ENCODE data around the gene TMEM203. TPM values are rescaled to one million over a fixed set of nuclear protein-coding genes. Genes with fewer than 3 reads are reported as not detected.
A peak's percentile ranks its signal among the peaks of the same experiment; 100 is the strongest.
"Not testable (repeated sequence)": the region's sequence is repeated elsewhere in the genome, so short reads cannot be mapped to it uniquely, and the experiment has no call there.

Gene TMEM203
- total and polyA plus RNA-seq, 8 donors: 9.7 to 22.8 (median 13.7) TPM

DNA sequence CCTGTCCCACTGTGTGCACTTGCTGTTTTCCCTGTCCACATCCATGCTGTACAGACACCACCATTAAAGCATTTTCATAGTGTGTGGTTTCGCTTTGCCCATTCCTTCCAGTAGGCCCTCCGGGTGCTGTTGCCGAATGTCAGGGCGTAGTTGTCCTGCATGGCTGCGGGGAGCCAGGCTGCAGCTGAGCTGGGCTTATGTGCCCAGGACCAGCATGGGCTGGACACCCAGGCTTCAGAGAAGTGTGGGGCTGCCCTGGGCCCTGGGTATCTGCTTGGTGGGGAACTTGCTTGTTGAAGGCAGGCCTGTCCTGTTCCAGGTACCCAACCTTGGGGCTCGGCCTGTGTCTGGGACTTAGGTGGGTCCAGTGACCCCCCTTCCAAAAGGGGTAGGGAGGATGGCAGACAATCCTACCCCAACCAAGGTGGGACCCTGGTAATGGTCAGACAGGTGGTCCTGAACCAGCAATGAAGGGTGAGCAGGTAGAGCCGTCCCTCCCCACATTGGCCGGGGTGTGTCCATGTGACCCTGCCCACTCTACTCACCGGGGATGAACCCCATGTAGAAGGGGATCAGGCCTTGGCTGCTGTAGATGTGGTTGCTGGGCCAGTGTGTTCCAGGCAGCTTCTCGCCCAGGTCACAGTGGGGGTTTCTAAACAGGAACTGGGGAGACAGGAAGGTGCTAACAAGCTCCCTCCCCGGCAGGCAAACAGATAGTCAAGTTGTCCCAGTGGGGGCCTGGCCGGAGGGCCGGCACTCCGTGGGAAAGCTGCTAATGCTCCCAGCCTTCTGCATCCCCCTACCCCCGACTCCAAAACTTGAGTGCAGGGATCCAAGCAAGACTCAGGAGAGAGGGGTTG lies 38.4 kb upstream of the TMEM203 start:
- TF ChIP-seq, protein P1, sequence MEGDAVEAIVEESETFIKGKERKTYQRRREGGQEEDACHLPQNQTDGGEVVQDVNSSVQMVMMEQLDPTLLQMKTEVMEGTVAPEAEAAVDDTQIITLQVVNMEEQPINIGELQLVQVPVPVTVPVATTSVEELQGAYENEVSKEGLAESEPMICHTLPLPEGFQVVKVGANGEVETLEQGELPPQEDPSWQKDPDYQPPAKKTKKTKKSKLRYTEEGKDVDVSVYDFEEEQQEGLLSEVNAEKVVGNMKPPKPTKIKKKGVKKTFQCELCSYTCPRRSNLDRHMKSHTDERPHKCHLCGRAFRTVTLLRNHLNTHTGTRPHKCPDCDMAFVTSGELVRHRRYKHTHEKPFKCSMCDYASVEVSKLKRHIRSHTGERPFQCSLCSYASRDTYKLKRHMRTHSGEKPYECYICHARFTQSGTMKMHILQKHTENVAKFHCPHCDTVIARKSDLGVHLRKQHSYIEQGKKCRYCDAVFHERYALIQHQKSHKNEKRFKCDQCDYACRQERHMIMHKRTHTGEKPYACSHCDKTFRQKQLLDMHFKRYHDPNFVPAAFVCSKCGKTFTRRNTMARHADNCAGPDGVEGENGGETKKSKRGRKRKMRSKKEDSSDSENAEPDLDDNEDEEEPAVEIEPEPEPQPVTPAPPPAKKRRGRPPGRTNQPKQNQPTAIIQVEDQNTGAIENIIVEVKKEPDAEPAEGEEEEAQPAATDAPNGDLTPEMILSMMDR (IDR thresholded peaks at IDR 0.05): no peak
- intact Hi-C loops (cut with DNase I): no loop called here
- H3K4me1 ChIP-seq: peaks cover 0 to 23% (median 18%) of the 10 kb centered on the region in 3 donors
- peak in 3 of 6 donors; percentile 43 to 76 (median 50) for DNase-seq
- no peaks in the 10 kb centered on the region for H3K27me3 ChIP-seq
- peak overlapping the region in 2 of 4 donors; percentile 97 for H3K4me3 ChIP-seq
- no peak for FAIRE-seq
- peaks cover 7 to 11% (median 8%) of the 10 kb centered on the region in 3 donors for H3K36me3 ChIP-seq
- no peaks in the 10 kb centered on the region for H3K9me3 ChIP-seq
- no peak overlapping the region for H3K27ac ChIP-seq
- ATAC-seq: no peak
- 49 to 53% methylated on average over 15 of the region's 15 CpGs for WGBS, 2 donors

DNA sequence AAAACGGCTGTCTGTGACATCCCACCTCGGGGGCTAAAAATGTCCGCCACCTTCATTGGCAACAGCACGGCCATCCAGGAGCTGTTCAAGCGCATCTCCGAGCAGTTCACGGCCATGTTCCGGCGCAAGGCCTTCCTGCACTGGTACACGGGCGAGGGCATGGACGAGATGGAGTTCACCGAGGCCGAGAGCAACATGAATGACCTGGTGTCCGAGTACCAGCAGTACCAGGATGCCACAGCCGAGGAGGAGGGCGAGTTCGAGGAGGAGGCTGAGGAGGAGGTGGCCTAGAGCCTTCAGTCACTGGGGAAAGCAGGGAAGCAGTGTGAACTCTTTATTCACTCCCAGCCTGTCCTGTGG lies 37.8 kb upstream of the TMEM203 start:
- Histone ChIP-seq H3K36me3 (peaks cover 7 to 11% (median 8%) of the 10 kb centered on the region in 3 donors), H3K4me3 (peak overlapping the region in 3 of 4 donors; percentile 57 to 97 (median 97)), H3K4me1 (peaks cover 0 to 26% (median 18%) of the 10 kb centered on the region in 3 donors), H3K27ac (peak overlapping the region in 2 of 4 donors; percentile 81 to 91)
- FAIRE-seq; H3K27me3 ChIP-seq; intact Hi-C loops (cut with DNase I); H3K9me3 ChIP-seq; ATAC-seq: not testable (repeated sequence)
- 47 to 57% methylated on average over 18 of the region's 18 CpGs for WGBS, 2 donors
- peak in 1 of 6 donors; percentile 40 for DNase-seq

DNA sequence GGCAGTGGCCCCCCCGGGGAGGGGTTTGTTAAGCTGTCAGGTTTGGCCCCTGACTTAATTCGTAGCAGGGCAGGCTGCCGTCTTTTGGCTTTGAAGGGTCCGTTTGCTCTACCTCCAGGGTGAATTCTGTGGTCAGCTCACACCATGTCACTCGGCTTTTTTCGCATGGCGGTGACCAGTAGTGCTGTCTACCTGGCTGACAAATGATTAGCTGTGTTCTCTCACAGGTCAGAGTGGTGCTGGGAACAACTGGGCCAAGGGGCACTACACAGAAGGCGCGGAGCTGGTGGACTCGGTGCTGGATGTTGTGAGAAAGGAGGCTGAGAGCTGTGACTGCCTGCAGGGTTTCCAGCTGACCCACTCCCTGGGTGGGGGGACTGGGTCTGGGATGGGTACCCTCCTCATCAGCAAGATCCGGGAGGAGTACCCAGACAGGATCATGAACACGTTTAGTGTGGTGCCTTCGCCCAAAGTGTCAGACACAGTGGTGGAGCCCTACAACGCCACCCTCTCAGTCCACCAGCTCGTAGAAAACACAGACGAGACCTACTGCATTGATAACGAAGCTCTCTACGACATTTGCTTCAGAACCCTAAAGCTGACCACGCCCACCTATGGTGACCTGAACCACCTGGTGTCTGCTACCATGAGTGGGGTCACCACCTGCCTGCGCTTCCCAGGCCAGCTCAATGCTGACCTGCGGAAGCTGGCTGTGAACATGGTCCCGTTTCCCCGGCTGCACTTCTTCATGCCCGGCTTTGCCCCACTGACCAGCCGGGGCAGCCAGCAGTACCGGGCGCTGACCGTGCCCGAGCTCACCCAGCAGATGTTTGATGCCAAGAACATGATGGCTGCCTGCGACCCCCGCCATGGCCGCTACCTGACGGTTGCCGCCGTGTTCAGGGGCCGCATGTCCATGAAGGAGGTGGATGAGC lies 37.1 kb upstream of the TMEM203 start:
- peak overlapping the region; percentile 57 to 97 (median 93) for H3K4me3 ChIP-seq
- intact Hi-C loops (cut with DNase I): no loop called here
- FAIRE-seq (no peak), ATAC-seq (no peak), DNase-seq (peak in 3 of 6 donors; percentile 53 to 80 (median 64))
- no peaks in the 10 kb centered on the region for H3K27me3 ChIP-seq
- no peaks in the 10 kb centered on the region for H3K9me3 ChIP-seq
- H3K4me1 ChIP-seq: peaks cover 3 to 26% (median 18%) of the 10 kb centered on the region in 3 donors
- TF ChIP-seq, protein P1 (IDR thresholded peaks at IDR 0.05): no peak
- peaks cover 7 to 11% (median 8%) of the 10 kb centered on the region in 3 donors for H3K36me3 ChIP-seq
- peak overlapping the region; percentile 76 to 91 (median 82) for H3K27ac ChIP-seq
- 25 to 27% methylated on average over 36 of the region's 36 CpGs for whole genome bisulfite sequencing, 2 donors

DNA sequence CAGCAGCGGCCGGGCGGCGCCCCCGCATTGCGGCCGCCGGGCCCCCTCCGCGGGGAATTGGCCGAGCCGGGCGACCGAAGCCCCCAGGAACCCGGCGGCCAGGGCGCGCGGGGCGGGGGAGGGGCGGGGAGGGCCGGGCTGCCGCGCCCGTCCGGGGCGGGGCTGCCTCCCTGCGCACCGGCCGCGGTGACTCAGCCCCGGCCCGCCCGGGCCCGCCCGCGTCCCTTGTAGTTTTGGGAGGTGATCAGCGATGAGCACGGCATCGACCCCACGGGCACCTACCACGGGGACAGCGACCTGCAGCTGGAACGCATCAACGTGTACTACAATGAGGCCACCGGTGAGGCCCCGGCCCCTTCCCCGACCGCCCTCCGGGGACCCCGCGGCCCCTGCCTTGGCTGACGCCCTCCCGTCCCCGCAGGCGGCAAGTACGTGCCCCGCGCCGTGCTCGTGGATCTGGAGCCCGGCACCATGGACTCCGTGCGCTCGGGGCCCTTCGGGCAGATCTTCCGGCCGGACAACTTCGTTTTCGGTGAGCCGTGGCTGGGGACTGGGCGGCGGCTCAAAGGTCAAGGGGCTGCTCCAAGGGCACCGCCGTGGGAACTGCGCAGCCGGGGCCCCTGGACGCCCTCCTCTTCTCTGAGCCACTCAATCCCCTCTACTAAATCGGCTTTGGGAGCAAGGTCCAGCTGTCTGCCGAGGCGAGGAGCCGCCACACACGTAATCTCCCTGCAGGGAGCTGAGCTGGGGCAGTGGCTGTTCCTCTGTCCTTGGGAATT lies 36.2 kb upstream of the TMEM203 start:
- DNase-seq: peak; percentile 80 to 92 (median 86)
- no peak for FAIRE-seq
- Histone ChIP-seq H3K4me3 (peak overlapping the region; percentile 57 to 97 (median 93)), H3K4me1 (peaks cover 9 to 32% (median 22%) of the 10 kb centered on the region in 3 donors), H3K9me3 (no peaks in the 10 kb centered on the region), H3K36me3 (peaks cover 7 to 11% (median 8%) of the 10 kb centered on the region in 3 donors), H3K27me3 (no peaks in the 10 kb centered on the region), H3K27ac (peak overlapping the region; percentile 76 to 91 (median 82))
- WGBS, 2 donors: 1% methylated on average over 47 to 83 of the region's 83 CpGs
- intact Hi-C loops (cut with DNase I): no loop called here
- TF ChIP-seq, protein P1 (IDR thresholded peaks at IDR 0.05): no peak
- ATAC-seq: peak; percentile 22 to 55 (median 36)
